Effector CD4-positive, alpha-beta T cell (primary cell): ENCODE measurements around the gene HOXD3.

Experiments used
- DNase-seq: peaks from one replicate; pipeline ENCODE4 v3.0.0-alpha.2; 2020

HOXD3 gene

DNA sequence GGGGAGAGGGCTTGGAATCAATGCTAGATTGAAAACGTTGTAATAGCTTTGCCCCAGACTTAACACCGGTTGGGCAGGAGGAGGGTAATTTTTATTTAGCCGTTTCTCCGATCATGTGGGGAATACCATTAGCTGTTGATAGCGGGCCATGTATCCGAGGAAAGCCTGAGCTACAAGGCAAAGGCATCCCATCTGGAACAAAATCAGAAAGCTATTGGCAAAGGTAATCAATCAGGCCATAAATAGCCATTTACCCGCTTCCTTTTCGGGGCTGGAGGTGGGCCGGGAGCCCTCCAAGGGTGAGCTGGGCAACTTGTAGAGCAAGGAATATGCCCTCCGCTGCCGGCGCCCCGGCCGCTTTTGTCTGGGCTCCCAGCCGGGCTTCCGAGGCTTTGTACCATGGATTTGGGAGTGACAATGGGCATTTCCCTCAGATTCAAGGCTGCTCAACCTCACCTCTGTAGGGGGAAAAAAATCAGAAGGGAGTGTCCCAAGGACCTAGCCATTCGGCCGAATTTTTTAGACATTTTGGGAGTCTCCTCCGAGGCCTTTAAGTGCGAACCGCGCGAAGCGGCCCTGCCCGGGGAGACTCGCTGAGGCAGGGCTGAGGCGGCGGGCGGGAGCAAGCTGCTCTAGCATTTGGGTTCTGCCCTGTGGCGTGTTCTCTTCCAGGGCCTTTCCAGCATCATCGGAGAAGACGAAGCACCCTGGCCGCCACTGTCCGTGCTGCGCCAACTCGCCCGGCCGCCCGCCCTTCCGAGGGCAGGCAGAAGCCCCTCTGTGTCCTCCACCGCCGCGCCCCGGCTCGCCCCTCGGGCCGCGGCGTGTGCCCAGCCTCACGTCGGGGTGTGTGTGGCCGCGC lies 35.7 kb upstream of the HOXD3 start:
- DNase-seq: no peak

GRCh38 chr2:176122052-176122682 lies 34.9 kb upstream of the HOXD3 start:
- DNase-seq: no peak

GRCh38 chr2:176122683-176123410 lies 34.3 kb upstream of the HOXD3 start, which contains the start of gene HOXD9:
TSS of gene HOXD9 (plus strand) at chr2:176122719. CDS start at chr2:176122769, 50 bp downstream.
- DNase-seq: no peak

DNA sequence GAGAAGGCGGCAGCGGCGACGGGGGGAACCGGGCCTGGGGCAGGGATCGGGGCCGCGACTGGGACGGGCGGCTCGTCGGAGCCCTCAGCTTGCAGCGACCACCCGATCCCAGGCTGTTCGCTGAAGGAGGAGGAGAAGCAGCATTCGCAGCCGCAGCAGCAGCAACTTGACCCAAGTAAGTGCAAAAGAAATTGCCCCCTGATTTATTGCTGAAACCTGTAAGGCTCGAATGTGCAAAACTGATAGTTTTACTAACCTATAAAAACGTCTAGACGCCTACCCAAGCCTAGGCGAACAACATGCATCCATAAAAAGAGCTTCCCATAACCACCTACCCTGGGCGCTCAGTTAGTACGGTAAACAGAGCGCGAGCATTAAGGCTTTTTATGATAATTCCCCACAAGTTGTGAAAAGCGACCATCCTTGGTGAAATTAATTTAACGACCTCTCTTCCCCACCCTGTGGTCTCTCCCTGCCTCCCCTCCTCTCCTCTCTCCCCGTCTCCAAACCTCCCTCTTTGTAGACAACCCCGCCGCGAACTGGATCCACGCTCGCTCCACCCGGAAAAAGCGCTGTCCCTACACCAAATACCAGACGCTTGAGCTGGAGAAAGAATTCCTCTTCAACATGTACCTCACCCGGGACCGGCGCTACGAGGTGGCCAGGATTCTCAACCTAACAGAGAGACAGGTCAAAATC lies 33.5 kb upstream of the HOXD3 start:
- DNase-seq: no peak

DNA sequence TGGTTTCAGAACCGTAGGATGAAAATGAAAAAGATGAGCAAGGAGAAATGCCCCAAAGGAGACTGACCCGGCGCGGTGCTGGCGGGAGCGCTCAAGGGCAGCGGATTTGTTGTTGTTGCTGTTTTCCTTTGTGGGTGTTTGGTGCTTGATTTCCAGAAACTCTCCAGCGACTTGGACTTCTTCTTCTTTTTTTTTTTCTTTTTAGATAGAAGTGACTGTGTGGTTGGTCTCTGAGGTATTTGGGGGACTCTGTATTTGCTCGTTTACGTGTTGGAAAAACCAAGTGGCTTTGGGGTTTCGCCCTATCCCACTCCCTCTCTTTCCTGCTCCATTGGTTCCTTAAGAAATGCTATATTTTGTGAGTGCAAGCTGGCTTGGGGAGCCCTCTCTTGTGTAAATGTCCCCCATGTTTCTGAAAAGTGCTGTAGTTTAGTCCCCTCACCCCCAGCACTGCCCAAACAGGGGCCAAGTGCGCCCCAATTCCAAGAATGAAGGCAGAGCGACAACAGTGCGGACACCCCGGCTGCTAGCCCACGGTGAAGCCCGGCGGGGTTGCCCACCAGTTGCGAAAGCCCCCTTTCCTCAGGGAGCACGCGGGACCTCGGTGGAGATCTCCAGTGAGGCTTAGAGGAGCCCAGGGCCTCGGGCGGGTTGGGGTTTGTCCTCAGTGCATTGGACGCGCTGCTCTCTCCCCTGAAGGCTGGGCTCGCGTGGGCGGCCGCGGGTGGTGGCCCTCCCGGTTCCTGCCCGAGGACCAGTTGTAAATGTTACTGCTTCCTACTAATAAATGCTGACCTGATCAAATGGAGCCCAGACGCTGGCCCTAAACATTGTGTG lies 32.8 kb upstream of the HOXD3 start:
- no peak for DNase-seq

DNA sequence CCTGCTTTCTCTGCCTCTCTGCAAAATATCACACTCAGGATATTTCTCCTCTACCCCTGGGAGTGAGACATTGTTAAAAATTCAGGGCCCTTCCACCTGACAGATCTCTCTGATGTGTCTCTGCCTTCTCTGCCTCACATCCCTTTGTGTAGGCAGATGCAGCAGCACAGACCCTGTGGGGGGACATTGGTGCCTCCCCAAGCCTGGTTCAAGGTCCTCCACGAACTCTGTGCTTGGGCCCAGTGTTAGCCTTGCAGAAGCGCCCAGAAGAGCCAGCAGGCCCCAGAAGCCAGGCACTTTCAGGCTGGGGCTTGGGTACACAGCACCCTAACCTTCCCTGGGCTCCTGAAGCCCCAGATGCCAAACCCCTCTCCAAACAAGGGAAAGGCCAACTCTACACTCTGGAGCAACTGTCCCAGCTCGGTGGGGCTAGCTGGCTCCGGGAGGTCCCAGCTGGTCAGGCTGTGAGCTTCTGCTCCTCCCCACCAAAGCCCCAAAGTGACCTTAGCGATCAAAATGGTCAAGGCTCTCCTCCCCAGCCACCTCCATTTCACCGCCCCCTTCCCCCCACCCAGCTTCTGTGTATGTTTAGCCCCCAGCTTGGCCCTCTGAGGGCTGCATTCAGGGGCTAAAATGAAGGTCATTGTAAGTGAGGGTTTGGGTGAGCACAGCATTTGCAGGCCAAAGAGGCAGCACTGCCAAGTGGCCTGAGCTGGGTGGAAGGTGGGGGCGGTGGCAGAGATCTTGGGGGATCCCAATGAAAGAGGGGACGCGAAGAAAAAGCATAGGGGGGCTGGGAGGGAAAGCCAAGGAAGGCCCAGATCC lies 31.9 kb upstream of the HOXD3 start:
- DNase-seq: no peak

DNA sequence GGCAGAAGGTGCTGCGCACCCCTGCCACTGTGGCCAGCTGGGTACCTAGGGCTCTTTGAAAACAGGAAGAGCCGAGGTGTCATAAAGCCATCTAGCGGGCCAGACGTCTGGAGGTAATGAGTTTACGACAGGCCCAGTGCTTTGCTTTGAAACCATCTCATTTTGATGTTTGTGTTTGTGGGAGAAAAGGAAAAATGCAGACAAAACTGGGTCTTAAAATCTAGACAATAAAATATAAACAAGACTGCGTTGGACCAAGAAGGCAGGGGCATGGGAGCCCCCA lies 31.4 kb upstream of the HOXD3 start:
- DNase-seq: no peak

- peak; percentile 68 for DNase-seq
Observed at GRCh38 chr2:176126929-176127773, 30.0 kb upstream of the HOXD3 start.

GRCh38 chr2:176127774-176128072 lies 29.4 kb upstream of the HOXD3 start:
- no peak for DNase-seq

GRCh38 chr2:176128172-176128981 lies 28.7 kb upstream of the HOXD3 start:
- DNase-seq: no peak

DNA sequence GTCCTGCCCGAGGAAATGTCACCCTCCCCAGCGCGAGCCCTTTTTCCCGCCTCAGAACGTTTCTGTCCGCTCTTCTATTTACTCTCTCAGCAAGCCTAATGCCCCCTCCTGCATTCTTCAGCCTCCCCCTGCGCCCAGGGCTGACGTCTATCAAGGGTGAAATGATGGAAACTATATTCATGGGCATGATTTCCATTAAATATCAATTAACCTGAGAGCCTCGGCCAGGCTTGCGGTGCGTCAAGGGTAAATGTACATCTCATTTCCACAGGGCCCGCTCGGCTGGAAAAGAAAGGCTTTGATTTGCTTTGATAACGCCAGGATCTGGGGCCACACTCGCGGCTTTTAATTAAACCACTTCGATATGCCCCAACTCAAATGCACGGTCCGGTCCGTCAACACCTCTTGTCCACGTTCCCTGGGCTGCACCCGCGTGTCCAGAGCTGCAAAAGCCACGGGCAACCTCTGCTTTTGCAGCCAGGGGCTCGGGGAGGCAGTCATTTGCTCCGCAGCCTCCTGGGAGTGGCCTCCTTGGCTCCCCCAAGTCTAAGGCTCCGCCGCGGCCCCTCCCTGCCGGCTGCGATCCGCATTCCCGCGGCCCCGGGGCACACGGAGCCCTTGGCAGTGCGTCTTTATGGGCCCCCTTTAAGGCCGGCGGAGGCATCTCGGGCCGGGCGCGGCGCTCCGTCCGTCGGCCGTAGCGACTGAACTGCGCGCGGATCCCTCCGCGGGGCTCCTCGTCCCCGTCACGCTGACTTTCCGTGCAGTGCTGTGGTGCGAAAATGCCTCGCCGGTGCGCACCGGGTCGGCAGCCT lies 27.9 kb upstream of the HOXD3 start, which contains the start of gene HOXD8:
HOXD8 (plus strand) TSS at position 724 of the 815 bp plus-strand sequence. CDS start 662 bp downstream, outside the sequence.
- DNase-seq: no peak

DNA sequence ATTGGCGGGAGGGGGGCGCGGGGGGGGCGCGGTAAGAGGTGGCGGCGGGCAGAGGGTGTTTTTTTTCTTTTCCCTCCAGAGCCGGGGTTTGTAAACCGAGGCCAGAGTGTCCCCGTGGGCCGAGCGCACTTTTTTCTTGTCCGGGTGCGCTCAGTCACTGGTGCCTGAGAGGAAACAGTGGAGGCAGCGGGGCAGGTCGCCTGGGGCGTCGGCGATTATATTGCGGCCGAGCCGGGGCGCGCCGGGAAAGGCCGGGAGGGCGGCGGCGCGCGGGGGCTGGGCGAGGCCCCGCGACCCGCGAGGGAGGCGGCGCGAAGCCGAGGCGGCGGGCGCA lies 27.3 kb upstream of the HOXD3 start:
- DNase-seq: no peak

GRCh38 chr2:176130147-176130956 lies 26.8 kb upstream of the HOXD3 start:
- no peak for DNase-seq

DNA sequence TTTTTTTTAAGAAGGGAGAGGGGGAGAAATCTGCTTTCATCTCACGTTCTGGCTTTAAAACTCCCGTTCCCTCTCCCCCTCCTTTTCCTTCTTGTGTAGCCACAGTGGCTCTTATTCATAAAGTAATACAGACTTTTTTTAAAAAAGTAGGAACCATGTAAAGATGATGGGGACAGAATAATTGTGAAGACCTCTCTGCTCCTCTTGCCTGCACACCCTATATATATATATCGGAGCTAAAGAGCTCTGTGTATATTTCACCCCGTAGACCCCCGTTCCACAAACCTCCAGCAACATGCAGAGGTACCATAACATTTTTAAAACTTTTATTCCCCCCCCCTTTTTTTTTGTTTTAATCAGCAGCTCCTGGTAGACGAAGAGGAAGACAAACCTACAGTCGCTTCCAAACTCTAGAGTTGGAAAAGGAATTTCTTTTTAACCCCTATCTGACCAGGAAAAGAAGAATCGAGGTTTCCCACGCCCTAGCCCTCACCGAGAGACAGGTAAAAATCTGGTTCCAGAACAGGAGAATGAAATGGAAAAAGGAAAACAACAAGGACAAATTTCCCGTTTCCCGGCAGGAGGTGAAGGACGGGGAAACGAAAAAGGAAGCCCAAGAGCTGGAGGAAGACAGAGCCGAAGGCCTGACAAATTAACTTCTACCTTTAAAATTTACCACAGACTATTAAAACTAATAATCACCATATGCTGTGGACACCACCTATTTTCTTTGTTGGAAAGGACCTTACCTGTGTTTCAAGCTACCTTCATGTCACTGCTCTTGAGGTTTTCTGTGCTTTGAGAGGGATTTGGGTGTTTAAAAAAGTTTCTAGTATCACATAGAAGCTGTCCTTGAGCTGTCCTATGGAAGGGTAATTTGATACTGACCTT lies 25.9 kb upstream of the HOXD3 start:
- no peak for DNase-seq

- no peak for DNase-seq
Observed at GRCh38 chr2:176131848-176132158, 25.3 kb upstream of the HOXD3 start.

- no peak for DNase-seq
Observed at GRCh38 chr2:176132205-176133171, 24.6 kb upstream of the HOXD3 start.
